PFSK-1 (cell line): ENCODE data around the gene MMP2.

Source experiments
- POLR2AphosphoS5 ChIP-seq: IDR thresholded peaks from 2 replicates; pipeline ENCODE4 v1.6.1; 2012; ENCODE audit warnings: low read depth, mild to moderate bottlenecking, control low read depth, low read length, moderate library complexity
- TAF1 ChIP-seq: IDR thresholded peaks from 2 replicates; pipeline ENCODE4 v1.6.1; 2012; ENCODE audit warnings: low read length, control low read depth, borderline replicate concordance; ENCODE audit not compliant: insufficient read depth

DNA sequence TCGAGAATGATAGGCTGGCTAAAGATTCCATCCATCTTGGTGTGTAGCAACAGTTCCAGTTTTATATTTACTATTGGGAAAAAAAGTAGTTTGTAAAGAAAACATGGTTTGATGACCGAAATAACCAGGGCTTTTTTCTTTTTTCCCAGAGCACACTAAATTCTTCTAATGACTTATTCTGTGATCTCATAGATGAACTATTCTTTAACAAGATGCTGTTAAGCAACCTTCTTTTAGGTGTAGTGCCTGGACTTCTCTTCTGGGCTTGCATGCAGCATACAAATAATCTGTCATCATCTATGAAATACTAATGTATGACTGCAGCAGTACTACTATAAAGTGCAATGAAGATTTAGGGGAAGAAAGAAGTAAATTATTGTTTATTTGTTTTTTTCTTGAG is 76.4 kb downstream of the MMP2 start:
- TF ChIP-seq POLR2AphosphoS5 = no peak
- TF ChIP-seq TAF1 = no peak
